Calu3 (cell line): ENCODE measurements around the gene FANCD2. TPM values are rescaled to one million over a fixed set of nuclear protein-coding genes. Genes with fewer than 3 reads are reported as not detected.
"Not testable (repeated sequence)": the region's sequence is repeated elsewhere in the genome, so short reads cannot be mapped to it uniquely, and the experiment has no call there.

Experiments
- BruUV-seq: library from RNA; stranded (reverse); fragments of 400-500 nt; replicated peaks from 2 replicates; lab custom pipeline; 2021; lab: Mats Ljungman, UMichigan
- CTCF ChIA-PET: fragments of 300-600 bp; sonication (Branson Sonifier 250); formaldehyde crosslinking; loops from one replicate; lab custom pipeline; 2022; ENCODE audit warnings: antibody characterized with exemption; lab: Charles Lee
- DNase-seq: peaks from one replicate; pipeline ENCODE4 v3.0.0; 2022
- H3K27ac Mint-ChIP-seq: one replicate; pipeline ENCODE4 v1.8.0; 2022; ENCODE audit warnings: mixed read lengths; ENCODE audit not compliant: unreplicated experiment
- H3K27me3 Mint-ChIP-seq: one replicate; pipeline ENCODE4 v1.8.0; 2022; ENCODE audit warnings: mixed read lengths; ENCODE audit not compliant: unreplicated experiment
- H3K36me3 Mint-ChIP-seq: one replicate; pipeline ENCODE4 v1.8.0; 2022; ENCODE audit warnings: mild to moderate bottlenecking, moderate library complexity, mixed read lengths; ENCODE audit not compliant: insufficient read depth, unreplicated experiment
- H3K4me1 Mint-ChIP-seq: one replicate; pipeline ENCODE4 v1.8.0; 2022; ENCODE audit warnings: mild to moderate bottlenecking, low read depth, mixed read lengths; ENCODE audit not compliant: unreplicated experiment
- H3K4me3 Mint-ChIP-seq: one replicate; pipeline ENCODE4 v1.8.0; 2022; ENCODE audit warnings: mild to moderate bottlenecking, low read depth, moderate library complexity, mixed read lengths; ENCODE audit not compliant: unreplicated experiment
- H3K9me3 Mint-ChIP-seq: one replicate; pipeline ENCODE4 v1.8.0; 2022; ENCODE audit warnings: low read depth, mixed read lengths; ENCODE audit not compliant: unreplicated experiment
- intact Hi-C: fragments of 100-400 bp; cut with micrococcal nuclease; formaldehyde crosslinking; loops from one replicate; pipeline ENCODE4 v1.10.0; 2022; ENCODE audit not compliant: unreplicated experiment
- total RNA-seq: library from RNA; stranded (reverse); gene quantifications from 2 replicates; pipeline ENCODE4 v1.2.3, GENCODE V29; 2022
- TF ChIP-seq, protein P1 (sequence below): fragments of 200-600 bp; IDR thresholded peaks from one replicate; pipeline ENCODE4 v1.8.0; 2022; ENCODE audit warnings: antibody characterized with exemption; ENCODE audit not compliant: unreplicated experiment

The FANCD2 gene
- total RNA-seq, 1 experiment from 2014 or later: 40.3 TPM

- no peak overlapping the region for H3K27ac Mint-ChIP-seq
- CTCF ChIA-PET: no interaction called here
- TF ChIP-seq, protein P1, sequence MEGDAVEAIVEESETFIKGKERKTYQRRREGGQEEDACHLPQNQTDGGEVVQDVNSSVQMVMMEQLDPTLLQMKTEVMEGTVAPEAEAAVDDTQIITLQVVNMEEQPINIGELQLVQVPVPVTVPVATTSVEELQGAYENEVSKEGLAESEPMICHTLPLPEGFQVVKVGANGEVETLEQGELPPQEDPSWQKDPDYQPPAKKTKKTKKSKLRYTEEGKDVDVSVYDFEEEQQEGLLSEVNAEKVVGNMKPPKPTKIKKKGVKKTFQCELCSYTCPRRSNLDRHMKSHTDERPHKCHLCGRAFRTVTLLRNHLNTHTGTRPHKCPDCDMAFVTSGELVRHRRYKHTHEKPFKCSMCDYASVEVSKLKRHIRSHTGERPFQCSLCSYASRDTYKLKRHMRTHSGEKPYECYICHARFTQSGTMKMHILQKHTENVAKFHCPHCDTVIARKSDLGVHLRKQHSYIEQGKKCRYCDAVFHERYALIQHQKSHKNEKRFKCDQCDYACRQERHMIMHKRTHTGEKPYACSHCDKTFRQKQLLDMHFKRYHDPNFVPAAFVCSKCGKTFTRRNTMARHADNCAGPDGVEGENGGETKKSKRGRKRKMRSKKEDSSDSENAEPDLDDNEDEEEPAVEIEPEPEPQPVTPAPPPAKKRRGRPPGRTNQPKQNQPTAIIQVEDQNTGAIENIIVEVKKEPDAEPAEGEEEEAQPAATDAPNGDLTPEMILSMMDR: no peak
- no TSS peak for BruUV-seq
- peaks cover 20% of the 10 kb centered on the region for H3K36me3 Mint-ChIP-seq
- peaks cover 18% of the 10 kb centered on the region for H3K4me1 Mint-ChIP-seq
- no peaks in the 10 kb centered on the region for H3K9me3 Mint-ChIP-seq
- no peak for DNase-seq
- no peak overlapping the region for H3K4me3 Mint-ChIP-seq
- intact Hi-C loops: no loop called here
- H3K27me3 Mint-ChIP-seq: peaks cover 13% of the 10 kb centered on the region
Observed at GRCh38 chr3:10006762-10007090, 19.5 kb upstream of the FANCD2 start.

GRCh38 chr3:10007126-10007782, 19.0 kb upstream of the FANCD2 start:
- intact Hi-C loops: no loop called here
- no peak overlapping the region for H3K27ac Mint-ChIP-seq
- BruUV-seq: no TSS peak
- TF ChIP-seq, protein P1: no peak
- peaks cover 13% of the 10 kb centered on the region for H3K27me3 Mint-ChIP-seq
- H3K36me3 Mint-ChIP-seq: peaks cover 20% of the 10 kb centered on the region
- H3K4me3 Mint-ChIP-seq: no peak overlapping the region
- peaks cover 18% of the 10 kb centered on the region for H3K4me1 Mint-ChIP-seq
- no peak for DNase-seq
- CTCF ChIA-PET: no interaction called here
- no peaks in the 10 kb centered on the region for H3K9me3 Mint-ChIP-seq

- intact Hi-C loops, H3K9me3 Mint-ChIP-seq, H3K4me3 Mint-ChIP-seq, BruUV-seq, DNase-seq, CTCF ChIA-PET, H3K27ac Mint-ChIP-seq: not testable (repeated sequence)
- Mint-ChIP-seq H3K36me3 (peaks cover 20% of the 10 kb centered on the region), H3K4me1 (peaks cover 18% of the 10 kb centered on the region), H3K27me3 (peaks cover 13% of the 10 kb centered on the region)
Observed at GRCh38 chr3:10008216-10008587, 18.0 kb upstream of the FANCD2 start.

DNA sequence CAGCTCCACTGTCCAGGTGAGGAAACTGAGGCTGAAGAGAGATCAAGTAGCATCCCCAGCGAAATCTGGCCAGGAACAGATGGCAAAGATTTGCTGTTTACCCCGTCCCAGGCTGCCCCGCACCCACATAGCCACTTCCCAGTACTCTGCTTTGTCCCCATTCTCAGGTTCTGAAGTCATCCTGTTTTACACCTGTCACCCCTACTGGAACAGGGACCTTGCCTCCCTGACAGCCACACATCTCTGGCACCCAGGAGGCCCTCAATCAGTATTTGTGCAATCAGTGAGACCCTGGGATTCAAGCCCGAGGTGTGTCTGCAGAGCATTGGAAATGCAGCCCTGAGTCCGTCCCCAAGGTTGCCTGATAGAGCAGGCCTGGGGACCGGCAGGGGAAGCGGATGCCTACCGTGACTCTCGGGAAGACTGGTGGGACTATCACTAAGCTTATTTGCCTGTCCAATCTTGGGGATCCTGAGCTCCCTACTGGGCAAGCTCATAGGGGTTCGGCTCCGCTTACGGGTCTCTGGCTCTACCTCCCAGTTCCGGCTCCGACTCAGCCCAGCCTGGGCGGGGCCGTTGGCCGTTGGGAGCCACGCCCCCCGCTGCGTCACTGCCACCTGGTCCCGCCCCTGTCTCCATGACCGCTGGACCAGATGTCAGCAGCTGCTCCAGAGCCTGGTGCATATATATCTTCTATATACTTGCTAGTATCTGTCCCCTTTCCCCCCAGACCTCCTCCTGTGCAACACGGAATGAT, 17.5 kb upstream of the FANCD2 start:
- peaks cover 18% of the 10 kb centered on the region for H3K4me1 Mint-ChIP-seq
- CTCF ChIA-PET: no interaction called here
- DNase-seq: peak; percentile 81
- no TSS peak for BruUV-seq
- peak overlapping the region; percentile 55 for H3K4me3 Mint-ChIP-seq
- TF ChIP-seq, protein P1: no peak
- no peak overlapping the region for H3K27ac Mint-ChIP-seq
- H3K36me3 Mint-ChIP-seq: peaks cover 20% of the 10 kb centered on the region
- H3K9me3 Mint-ChIP-seq: no peaks in the 10 kb centered on the region
- peaks cover 13% of the 10 kb centered on the region for H3K27me3 Mint-ChIP-seq
- intact Hi-C loops: no loop called here
